ENCODE measurements around the gene TNS4.

TNS4 gene

GRCh38 chr17:40442392-40443195, 58.8 kb downstream of the TNS4 start:
- TF ChIP-seq GABPA (IDR thresholded peaks at IDR 0.05; ENCODE audit: low read depth) (no peak), POLR2AphosphoS5 (IDR thresholded peaks at IDR 0.05; ENCODE audit: low read depth) (no peak), SPI1 (IDR thresholded peaks at IDR 0.05; ENCODE audit: borderline replicate concordance, low read depth) (no peak)
- TF ChIP-seq, protein P1, sequence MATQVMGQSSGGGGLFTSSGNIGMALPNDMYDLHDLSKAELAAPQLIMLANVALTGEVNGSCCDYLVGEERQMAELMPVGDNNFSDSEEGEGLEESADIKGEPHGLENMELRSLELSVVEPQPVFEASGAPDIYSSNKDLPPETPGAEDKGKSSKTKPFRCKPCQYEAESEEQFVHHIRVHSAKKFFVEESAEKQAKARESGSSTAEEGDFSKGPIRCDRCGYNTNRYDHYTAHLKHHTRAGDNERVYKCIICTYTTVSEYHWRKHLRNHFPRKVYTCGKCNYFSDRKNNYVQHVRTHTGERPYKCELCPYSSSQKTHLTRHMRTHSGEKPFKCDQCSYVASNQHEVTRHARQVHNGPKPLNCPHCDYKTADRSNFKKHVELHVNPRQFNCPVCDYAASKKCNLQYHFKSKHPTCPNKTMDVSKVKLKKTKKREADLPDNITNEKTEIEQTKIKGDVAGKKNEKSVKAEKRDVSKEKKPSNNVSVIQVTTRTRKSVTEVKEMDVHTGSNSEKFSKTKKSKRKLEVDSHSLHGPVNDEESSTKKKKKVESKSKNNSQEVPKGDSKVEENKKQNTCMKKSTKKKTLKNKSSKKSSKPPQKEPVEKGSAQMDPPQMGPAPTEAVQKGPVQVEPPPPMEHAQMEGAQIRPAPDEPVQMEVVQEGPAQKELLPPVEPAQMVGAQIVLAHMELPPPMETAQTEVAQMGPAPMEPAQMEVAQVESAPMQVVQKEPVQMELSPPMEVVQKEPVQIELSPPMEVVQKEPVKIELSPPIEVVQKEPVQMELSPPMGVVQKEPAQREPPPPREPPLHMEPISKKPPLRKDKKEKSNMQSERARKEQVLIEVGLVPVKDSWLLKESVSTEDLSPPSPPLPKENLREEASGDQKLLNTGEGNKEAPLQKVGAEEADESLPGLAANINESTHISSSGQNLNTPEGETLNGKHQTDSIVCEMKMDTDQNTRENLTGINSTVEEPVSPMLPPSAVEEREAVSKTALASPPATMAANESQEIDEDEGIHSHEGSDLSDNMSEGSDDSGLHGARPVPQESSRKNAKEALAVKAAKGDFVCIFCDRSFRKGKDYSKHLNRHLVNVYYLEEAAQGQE (IDR thresholded peaks at IDR 0.05; ENCODE audit: insufficient replicate concordance, low read depth): no peak
- TF ChIP-seq, protein P2, sequence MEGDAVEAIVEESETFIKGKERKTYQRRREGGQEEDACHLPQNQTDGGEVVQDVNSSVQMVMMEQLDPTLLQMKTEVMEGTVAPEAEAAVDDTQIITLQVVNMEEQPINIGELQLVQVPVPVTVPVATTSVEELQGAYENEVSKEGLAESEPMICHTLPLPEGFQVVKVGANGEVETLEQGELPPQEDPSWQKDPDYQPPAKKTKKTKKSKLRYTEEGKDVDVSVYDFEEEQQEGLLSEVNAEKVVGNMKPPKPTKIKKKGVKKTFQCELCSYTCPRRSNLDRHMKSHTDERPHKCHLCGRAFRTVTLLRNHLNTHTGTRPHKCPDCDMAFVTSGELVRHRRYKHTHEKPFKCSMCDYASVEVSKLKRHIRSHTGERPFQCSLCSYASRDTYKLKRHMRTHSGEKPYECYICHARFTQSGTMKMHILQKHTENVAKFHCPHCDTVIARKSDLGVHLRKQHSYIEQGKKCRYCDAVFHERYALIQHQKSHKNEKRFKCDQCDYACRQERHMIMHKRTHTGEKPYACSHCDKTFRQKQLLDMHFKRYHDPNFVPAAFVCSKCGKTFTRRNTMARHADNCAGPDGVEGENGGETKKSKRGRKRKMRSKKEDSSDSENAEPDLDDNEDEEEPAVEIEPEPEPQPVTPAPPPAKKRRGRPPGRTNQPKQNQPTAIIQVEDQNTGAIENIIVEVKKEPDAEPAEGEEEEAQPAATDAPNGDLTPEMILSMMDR (IDR thresholded peaks at IDR 0.05; ENCODE audit: insufficient read depth, low read length): no peak
- peaks cover 2% of the 10 kb centered on the region for H3K27me3 ChIP-seq (ENCODE audit: insufficient read depth, poor library complexity, severe bottlenecking)
- no peak for DNase-seq (ENCODE audit: low read depth in 1 of 2, low spot score in 1 of 2)
- H3K27ac ChIP-seq (replicated peaks): no peak overlapping the region
- H3K4me3 ChIP-seq (replicated peaks; ENCODE audit: insufficient read depth, low read length): peak overlapping the region; percentile 40

- DNase-seq (ENCODE audit: low read depth in 1 of 2, low spot score in 1 of 2): no peak
Observed at GRCh38 chr17:40440166-40440565, 61.3 kb downstream of the TNS4 start.

DNA sequence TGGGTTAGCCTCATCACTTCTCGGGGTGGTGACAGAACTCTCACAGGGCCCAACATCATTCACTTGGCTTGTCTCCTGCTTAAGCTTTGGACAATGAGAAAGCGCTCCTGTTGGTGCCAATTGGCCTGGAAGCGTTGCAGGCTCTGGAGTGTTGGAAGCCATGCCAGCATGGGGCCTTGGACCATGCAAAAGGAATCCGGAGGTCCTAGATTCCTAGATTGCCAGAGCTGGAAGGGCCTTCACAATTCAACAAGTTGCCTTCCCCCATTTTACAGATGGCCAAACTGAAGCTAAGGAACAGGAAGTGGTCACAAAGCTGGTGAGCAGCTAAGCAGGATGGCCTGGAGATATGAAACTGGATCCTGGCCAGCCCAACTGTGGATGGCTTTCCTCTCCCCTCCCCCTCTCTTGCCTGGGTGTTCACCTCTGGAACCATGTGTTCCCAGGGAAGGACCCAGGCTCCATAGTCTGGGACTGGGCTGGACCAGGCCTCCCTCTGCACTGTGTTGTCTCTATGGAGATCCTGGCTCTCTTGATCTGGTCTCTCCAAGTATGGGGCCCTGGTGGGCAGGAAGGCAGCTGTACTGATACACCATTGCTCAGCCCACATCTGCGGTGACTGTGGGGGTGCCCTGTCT, 64.2 kb downstream of the TNS4 start:
- peak; percentile 45 to 86 for DNase-seq (ENCODE audit: low read depth in 1 of 2, low spot score in 1 of 2)
- H3K4me3 ChIP-seq (replicated peaks; ENCODE audit: insufficient read depth, low read length): no peak overlapping the region
- 0 out of 2 replicates have a peak, but pooled peaks have one; percentile 38 for TF ChIP-seq GABPA (IDR thresholded peaks at IDR 0.05; ENCODE audit: low read depth)
- TF ChIP-seq, protein P1 (IDR thresholded peaks at IDR 0.05; ENCODE audit: insufficient replicate concordance, low read depth): no peak
- peak; percentile 57; the same call in 1 of the 2 replicates for TF ChIP-seq SPI1 (IDR thresholded peaks at IDR 0.05; ENCODE audit: borderline replicate concordance, low read depth)
- peak; percentile 84 for TF ChIP-seq POLR2AphosphoS5 (IDR thresholded peaks at IDR 0.05; ENCODE audit: low read depth)
- peak overlapping the region; percentile 36; the same call in 1 of the 2 replicates for H3K27ac ChIP-seq (replicated peaks)
- no peaks in the 10 kb centered on the region for H3K27me3 ChIP-seq (ENCODE audit: insufficient read depth, poor library complexity, severe bottlenecking)

More at GRCh38 chr17:40440166-40440565, 61.3 kb downstream of the TNS4 start:
- Histone ChIP-seq H3K27ac (replicated peaks) (no peak overlapping the region), H3K27me3 (ENCODE audit: insufficient read depth, poor library complexity, severe bottlenecking) (peaks cover 2% of the 10 kb centered on the region), H3K4me3 (replicated peaks; ENCODE audit: insufficient read depth, low read length) (no peak overlapping the region)
- TF ChIP-seq SPI1 (IDR thresholded peaks at IDR 0.05; ENCODE audit: borderline replicate concordance, low read depth) (no peak), GABPA (IDR thresholded peaks at IDR 0.05; ENCODE audit: low read depth) (no peak), POLR2AphosphoS5 (IDR thresholded peaks at IDR 0.05; ENCODE audit: low read depth) (no peak)
- TF ChIP-seq, protein P2 (IDR thresholded peaks at IDR 0.05; ENCODE audit: insufficient read depth, low read length): no peak
- TF ChIP-seq, protein P1 (IDR thresholded peaks at IDR 0.05; ENCODE audit: insufficient replicate concordance, low read depth): no peak

Data from HL-60 (cell line).